Mucosa of rectum (tissue), 2 donors: ENCODE measurements around the gene BTBD16.

Experiments
- H3K27ac ChIP-seq, 2 donors: one replicate each; pipeline ENCODE4 v1.7.0; 2013; ENCODE audit warnings: inconsistent platforms in 2 of 2, low read depth in 2 of 2, low read length in 2 of 2
- H3K27me3 ChIP-seq, 2 donors: one replicate each; pipeline ENCODE4 v1.7.0; 2013; ENCODE audit warnings: low read length in 2 of 2; ENCODE audit not compliant: control insufficient read depth in 2 of 2, insufficient read depth in 2 of 2
- H3K36me3 ChIP-seq, 2 donors: one replicate each; pipeline ENCODE4 v1.7.0; 2013; ENCODE audit warnings: low read length in 2 of 2; ENCODE audit not compliant: control insufficient read depth in 2 of 2, insufficient read depth in 2 of 2
- H3K4me1 ChIP-seq, 2 donors: one replicate each; pipeline ENCODE4 v1.7.0; 2013; ENCODE audit warnings: low read length in 2 of 2, mild to moderate bottlenecking in 1 of 2; ENCODE audit not compliant: control insufficient read depth in 2 of 2, insufficient read depth in 2 of 2
- H3K4me3 ChIP-seq, 2 donors: one replicate each; pipeline ENCODE4 v1.7.0; 2013; ENCODE audit warnings: low read length in 2 of 2
- H3K9ac ChIP-seq, 2 donors: one replicate each; pipeline ENCODE4 v1.7.0; 2013; ENCODE audit warnings: low read length in 2 of 2, low read depth in 1 of 2, mild to moderate bottlenecking in 1 of 2
- H3K9me3 ChIP-seq, 2 donors: one replicate each; pipeline ENCODE4 v1.7.0; 2013; ENCODE audit warnings: low read length in 2 of 2; ENCODE audit not compliant: control insufficient read depth in 2 of 2
- donor health status: healthy.
- donor health status: Normal muscosa, but diverticular disease.

Gene BTBD16

GRCh38 chr10:122271076-122271475 lies at the start of gene BTBD16:
TSS of gene BTBD16 (plus strand) at chr10:122271296. CDS start at chr10:122275082, 3,786 bp downstream.
- Histone ChIP-seq H3K36me3 (peaks cover 0 to 5% of the 10 kb centered on the region in 2 donors), H3K27me3 (no peaks in the 10 kb centered on the region), H3K27ac (no peak within 1 kb of the TSS), H3K4me3 (no peak within 1 kb of the TSS), H3K9me3 (no peaks in the 10 kb centered on the region), H3K9ac (no peak within 1 kb of the TSS), H3K4me1 (no peaks in the 10 kb centered on the region)

GRCh38 chr10:122221958-122222357 lies 49.1 kb upstream of the BTBD16 start:
- H3K4me1 ChIP-seq, result no peaks in the 10 kb centered on the region
- no peak overlapping the region for H3K27ac ChIP-seq
- no peak overlapping the region for H3K4me3 ChIP-seq
- H3K27me3 ChIP-seq, result no peaks in the 10 kb centered on the region
- H3K9me3 ChIP-seq, result no peaks in the 10 kb centered on the region
- peaks cover 37 to 55% of the 10 kb centered on the region in 2 donors for H3K36me3 ChIP-seq
- no peak overlapping the region for H3K9ac ChIP-seq

- Histone ChIP-seq H3K36me3 (peaks cover 39 to 60% of the 10 kb centered on the region in 2 donors), H3K9me3 (no peaks in the 10 kb centered on the region), H3K4me3 (no peak overlapping the region), H3K9ac (no peak overlapping the region), H3K27me3 (no peaks in the 10 kb centered on the region), H3K27ac (no peak overlapping the region), H3K4me1 (no peaks in the 10 kb centered on the region)
Measured at GRCh38 chr10:122222638-122223037, 48.5 kb upstream of the BTBD16 start.

GRCh38 chr10:122224159-122224558 lies 46.9 kb upstream of the BTBD16 start:
- H3K27ac ChIP-seq, result no peak overlapping the region
- no peaks in the 10 kb centered on the region for H3K4me1 ChIP-seq
- H3K4me3 ChIP-seq, result no peak overlapping the region
- no peaks in the 10 kb centered on the region for H3K9me3 ChIP-seq
- H3K27me3 ChIP-seq, result no peaks in the 10 kb centered on the region
- peaks cover 46 to 63% of the 10 kb centered on the region in 2 donors for H3K36me3 ChIP-seq
- H3K9ac ChIP-seq, result no peak overlapping the region

- Histone ChIP-seq H3K9me3 (no peaks in the 10 kb centered on the region), H3K27me3 (no peaks in the 10 kb centered on the region), H3K4me1 (no peaks in the 10 kb centered on the region), H3K4me3 (no peak overlapping the region), H3K9ac (no peak overlapping the region), H3K27ac (no peak overlapping the region), H3K36me3 (peaks cover 49 to 68% of the 10 kb centered on the region in 2 donors)
Measured at GRCh38 chr10:122225330-122225729, 45.8 kb upstream of the BTBD16 start.

GRCh38 chr10:122227754-122228153 lies 43.3 kb upstream of the BTBD16 start:
- Histone ChIP-seq H3K4me1 (no peaks in the 10 kb centered on the region), H3K9ac (no peak overlapping the region), H3K9me3 (no peaks in the 10 kb centered on the region), H3K27me3 (no peaks in the 10 kb centered on the region), H3K4me3 (no peak overlapping the region), H3K36me3 (peaks cover 55 to 68% of the 10 kb centered on the region in 2 donors), H3K27ac (no peak overlapping the region)

GRCh38 chr10:122229666-122230065 lies 41.4 kb upstream of the BTBD16 start:
- no peaks in the 10 kb centered on the region for H3K27me3 ChIP-seq
- no peaks in the 10 kb centered on the region for H3K4me1 ChIP-seq
- no peak overlapping the region for H3K27ac ChIP-seq
- no peak overlapping the region for H3K9ac ChIP-seq
- H3K9me3 ChIP-seq, result no peaks in the 10 kb centered on the region
- no peak overlapping the region for H3K4me3 ChIP-seq
- peaks cover 58 to 59% of the 10 kb centered on the region in 2 donors for H3K36me3 ChIP-seq

- Histone ChIP-seq H3K36me3 (peaks cover 53 to 54% of the 10 kb centered on the region in 2 donors), H3K27me3 (no peaks in the 10 kb centered on the region), H3K9me3 (no peaks in the 10 kb centered on the region), H3K9ac (no peak overlapping the region), H3K27ac (no peak overlapping the region), H3K4me3 (no peak overlapping the region), H3K4me1 (no peaks in the 10 kb centered on the region)
Measured at GRCh38 chr10:122230222-122230621, 40.9 kb upstream of the BTBD16 start.

- Histone ChIP-seq H3K9ac (no peak overlapping the region), H3K36me3 (peaks cover 37 to 43% of the 10 kb centered on the region in 2 donors), H3K4me3 (no peak overlapping the region), H3K27me3 (no peaks in the 10 kb centered on the region), H3K9me3 (no peaks in the 10 kb centered on the region), H3K27ac (no peak overlapping the region), H3K4me1 (no peaks in the 10 kb centered on the region)
Measured at GRCh38 chr10:122232769-122233168, 38.3 kb upstream of the BTBD16 start.

GRCh38 chr10:122233857-122234348 lies 37.2 kb upstream of the BTBD16 start:
- no peak overlapping the region for H3K27ac ChIP-seq
- no peak overlapping the region for H3K4me3 ChIP-seq
- no peaks in the 10 kb centered on the region for H3K4me1 ChIP-seq
- no peak overlapping the region for H3K9ac ChIP-seq
- no peaks in the 10 kb centered on the region for H3K27me3 ChIP-seq
- no peaks in the 10 kb centered on the region for H3K9me3 ChIP-seq
- H3K36me3 ChIP-seq, result peaks cover 31 to 35% of the 10 kb centered on the region in 2 donors

- Histone ChIP-seq H3K27ac (no peak overlapping the region), H3K4me3 (no peak overlapping the region), H3K36me3 (peaks cover 27 to 33% of the 10 kb centered on the region in 2 donors), H3K9me3 (no peaks in the 10 kb centered on the region), H3K9ac (no peak overlapping the region), H3K27me3 (no peaks in the 10 kb centered on the region), H3K4me1 (no peaks in the 10 kb centered on the region)
Measured at GRCh38 chr10:122234416-122234815, 36.7 kb upstream of the BTBD16 start.
